Ishikawa (cell line): ENCODE data around the gene SOX6.

Source experiments
- CEBPB ChIP-seq: IDR thresholded peaks from 2 replicates; pipeline ENCODE4 v1.6.1; 2012
- CREB1 ChIP-seq: IDR thresholded peaks from 2 replicates; pipeline ENCODE4 v1.6.1; 2012; ENCODE audit warnings: low read depth
- EGR1 ChIP-seq: IDR thresholded peaks from 2 replicates; pipeline ENCODE4 v1.6.1; 2012
- EP300 ChIP-seq: IDR thresholded peaks from 2 replicates; pipeline ENCODE4 v1.6.1; 2012; ENCODE audit warnings: borderline replicate concordance
- FOXM1 ChIP-seq: IDR thresholded peaks from 2 replicates; pipeline ENCODE4 v1.6.1; 2012; ENCODE audit warnings: low read depth, borderline replicate concordance
- MAX ChIP-seq: IDR thresholded peaks from 2 replicates; pipeline ENCODE4 v1.6.1; 2012
- NFIC ChIP-seq: IDR thresholded peaks from 2 replicates; pipeline ENCODE4 v1.6.1; 2012
- RAD21 ChIP-seq: IDR thresholded peaks from 2 replicates; pipeline ENCODE4 v1.6.1; 2012; ENCODE audit warnings: low read depth
- TAF1 ChIP-seq: IDR thresholded peaks from 2 replicates; pipeline ENCODE4 v1.6.1; 2012; ENCODE audit warnings: low read depth, mild to moderate bottlenecking
- TCF12 ChIP-seq: IDR thresholded peaks from 2 replicates; pipeline ENCODE4 v1.6.1; 2012; ENCODE audit warnings: low read depth
- TEAD4 ChIP-seq: IDR thresholded peaks from 2 replicates; pipeline ENCODE4 v1.6.1; 2012
- YY1 ChIP-seq: IDR thresholded peaks from 2 replicates; pipeline ENCODE4 v1.6.1; 2012; ENCODE audit warnings: low read depth
- ZBTB7A ChIP-seq: IDR thresholded peaks from 2 replicates; pipeline ENCODE4 v1.6.1; 2012; ENCODE audit warnings: low read depth
- TF ChIP-seq, protein P1 (sequence below): IDR thresholded peaks from 2 replicates; pipeline ENCODE4 v1.6.1; 2012
- TF ChIP-seq, protein P2 (sequence below): IDR thresholded peaks from 2 replicates; pipeline ENCODE4 v1.6.1; 2012; ENCODE audit warnings: low read depth, mild to moderate bottlenecking

The SOX6 gene

GRCh38 chr11:16347928-16348685 is 8.2 kb downstream of the SOX6 start:
- no peak for TF ChIP-seq RAD21
- TF ChIP-seq, protein P1, sequence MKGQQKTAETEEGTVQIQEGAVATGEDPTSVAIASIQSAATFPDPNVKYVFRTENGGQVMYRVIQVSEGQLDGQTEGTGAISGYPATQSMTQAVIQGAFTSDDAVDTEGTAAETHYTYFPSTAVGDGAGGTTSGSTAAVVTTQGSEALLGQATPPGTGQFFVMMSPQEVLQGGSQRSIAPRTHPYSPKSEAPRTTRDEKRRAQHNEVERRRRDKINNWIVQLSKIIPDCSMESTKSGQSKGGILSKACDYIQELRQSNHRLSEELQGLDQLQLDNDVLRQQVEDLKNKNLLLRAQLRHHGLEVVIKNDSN = no peak
- TF ChIP-seq FOXM1 = no peak
- TF ChIP-seq CEBPB = no peak
- TF ChIP-seq TAF1 = no peak
- no peak for TF ChIP-seq MAX
- TF ChIP-seq, protein P2, sequence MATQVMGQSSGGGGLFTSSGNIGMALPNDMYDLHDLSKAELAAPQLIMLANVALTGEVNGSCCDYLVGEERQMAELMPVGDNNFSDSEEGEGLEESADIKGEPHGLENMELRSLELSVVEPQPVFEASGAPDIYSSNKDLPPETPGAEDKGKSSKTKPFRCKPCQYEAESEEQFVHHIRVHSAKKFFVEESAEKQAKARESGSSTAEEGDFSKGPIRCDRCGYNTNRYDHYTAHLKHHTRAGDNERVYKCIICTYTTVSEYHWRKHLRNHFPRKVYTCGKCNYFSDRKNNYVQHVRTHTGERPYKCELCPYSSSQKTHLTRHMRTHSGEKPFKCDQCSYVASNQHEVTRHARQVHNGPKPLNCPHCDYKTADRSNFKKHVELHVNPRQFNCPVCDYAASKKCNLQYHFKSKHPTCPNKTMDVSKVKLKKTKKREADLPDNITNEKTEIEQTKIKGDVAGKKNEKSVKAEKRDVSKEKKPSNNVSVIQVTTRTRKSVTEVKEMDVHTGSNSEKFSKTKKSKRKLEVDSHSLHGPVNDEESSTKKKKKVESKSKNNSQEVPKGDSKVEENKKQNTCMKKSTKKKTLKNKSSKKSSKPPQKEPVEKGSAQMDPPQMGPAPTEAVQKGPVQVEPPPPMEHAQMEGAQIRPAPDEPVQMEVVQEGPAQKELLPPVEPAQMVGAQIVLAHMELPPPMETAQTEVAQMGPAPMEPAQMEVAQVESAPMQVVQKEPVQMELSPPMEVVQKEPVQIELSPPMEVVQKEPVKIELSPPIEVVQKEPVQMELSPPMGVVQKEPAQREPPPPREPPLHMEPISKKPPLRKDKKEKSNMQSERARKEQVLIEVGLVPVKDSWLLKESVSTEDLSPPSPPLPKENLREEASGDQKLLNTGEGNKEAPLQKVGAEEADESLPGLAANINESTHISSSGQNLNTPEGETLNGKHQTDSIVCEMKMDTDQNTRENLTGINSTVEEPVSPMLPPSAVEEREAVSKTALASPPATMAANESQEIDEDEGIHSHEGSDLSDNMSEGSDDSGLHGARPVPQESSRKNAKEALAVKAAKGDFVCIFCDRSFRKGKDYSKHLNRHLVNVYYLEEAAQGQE = no peak
- TF ChIP-seq TCF12 = no peak
- no peak for TF ChIP-seq EP300

GRCh38 chr11:16346975-16347374 is 9.4 kb downstream of the SOX6 start:
- TF ChIP-seq FOXM1 (no peak), TCF12 (no peak), MAX (no peak), CREB1 (no peak), YY1 (no peak), EP300 (no peak), CEBPB (no peak)
- TF ChIP-seq, protein P2 = no peak

DNA sequence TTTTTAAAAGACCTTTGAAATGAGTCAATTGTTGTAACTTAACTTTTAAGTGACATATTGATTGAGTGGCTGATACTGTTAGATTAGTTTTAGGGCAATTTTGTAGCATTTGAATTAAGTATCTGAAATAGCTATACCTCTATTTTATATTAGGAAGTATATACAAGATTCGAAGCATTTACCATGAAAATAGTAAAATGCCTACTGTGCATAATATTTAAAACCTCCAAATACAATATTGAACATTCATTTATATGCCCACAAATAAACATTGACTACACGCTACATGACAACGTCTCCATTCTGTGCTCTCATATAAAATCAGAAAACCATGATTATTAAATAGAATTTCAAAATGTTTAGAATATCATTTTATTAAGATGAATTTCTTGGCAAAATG is 14.5 kb downstream of the SOX6 start:
- no peak for TF ChIP-seq EP300
- TF ChIP-seq, protein P2 = no peak

- TF ChIP-seq NFIC = no peak
- TF ChIP-seq FOXM1 = no peak
- TF ChIP-seq YY1 = no peak
- TF ChIP-seq ZBTB7A = no peak
- TF ChIP-seq MAX = no peak
- TF ChIP-seq TCF12 = no peak
- TF ChIP-seq EP300 = no peak
- TF ChIP-seq, protein P2 = no peak
- TF ChIP-seq TAF1 = no peak
- no peak for TF ChIP-seq CREB1
- TF ChIP-seq TEAD4 = no peak
- TF ChIP-seq, protein P1 = no peak
- TF ChIP-seq EGR1 = no peak
- no peak for TF ChIP-seq CEBPB
- no peak for TF ChIP-seq RAD21
These were observed 18.0 kb downstream of the SOX6 start for GRCh38 chr11:16338393-16338792.
